ENCODE results near the gene BEST4. TPM values are rescaled to one million over a fixed set of nuclear protein-coding genes. Genes with fewer than 3 reads are reported as not detected.

The BEST4 gene
- polyA plus RNA-seq, 1 donor from 2014 or later, result not detected

DNA sequence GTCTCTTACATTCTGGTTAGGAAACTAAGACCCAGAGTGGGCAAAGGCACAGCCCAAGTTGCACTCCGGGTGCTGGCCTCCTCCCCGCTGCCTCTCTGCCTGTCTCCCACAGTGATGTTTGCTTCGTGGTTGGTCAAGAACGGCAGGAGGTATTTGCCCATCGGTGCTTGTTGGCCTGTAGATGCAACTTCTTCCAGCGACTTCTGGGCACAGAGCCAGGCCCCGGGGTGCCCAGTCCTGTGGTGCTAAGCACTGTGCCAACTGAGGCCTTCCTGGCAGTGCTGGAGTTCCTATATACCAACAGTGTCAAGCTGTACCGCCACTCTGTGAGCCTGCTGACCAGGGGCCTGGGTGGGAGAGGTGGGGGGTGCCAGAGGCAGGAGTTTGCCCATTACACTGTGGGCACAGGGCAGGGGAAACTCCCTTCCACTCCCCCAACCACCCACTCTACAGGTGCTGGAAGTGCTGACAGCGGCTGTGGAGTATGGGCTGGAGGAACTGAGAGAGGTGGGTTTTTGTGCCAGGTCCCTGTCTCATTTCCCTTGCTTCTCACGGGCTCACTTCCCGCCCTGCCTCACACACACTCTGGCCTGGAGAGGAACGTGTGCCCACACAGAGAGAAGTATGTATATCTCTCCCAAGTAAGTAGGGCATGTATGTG lies 22.3 kb upstream of the BEST4 start:
- H3K9me3 ChIP-seq (ENCODE audit: low read length), result no peaks in the 10 kb centered on the region
- H3K4me3 ChIP-seq (ENCODE audit: low read length), result no peak overlapping the region
- no peaks in the 10 kb centered on the region for H3F3A ChIP-seq (ENCODE audit: insufficient read depth, low read length, poor library complexity, severe bottlenecking)
- H3K9me2 ChIP-seq (ENCODE audit: insufficient read depth, low read length), result no peaks in the 10 kb centered on the region
- H3K9ac ChIP-seq (ENCODE audit: low read length), result no peak overlapping the region
- H3K79me2 ChIP-seq (replicated peaks; ENCODE audit: insufficient read depth, low read length), result no peaks in the 10 kb centered on the region
- H3K4me2 ChIP-seq (ENCODE audit: low read length), result no peak overlapping the region
- TF ChIP-seq POLR2AphosphoS5 (IDR thresholded peaks at IDR 0.05) (no peak), TAF1 (IDR thresholded peaks at IDR 0.05; ENCODE audit: low read depth) (no peak), MXI1 (conservative IDR thresholded peaks at IDR 0.05; ENCODE audit: poor library complexity, severe bottlenecking) (no peak), SMC3 (conservative IDR thresholded peaks at IDR 0.05; ENCODE audit: poor library complexity) (no peak), RAD21 (conservative IDR thresholded peaks at IDR 0.05) (no peak), EP300 (conservative IDR thresholded peaks at IDR 0.05; ENCODE audit: poor library complexity, severe bottlenecking) (no peak), EZH2 (IDR thresholded peaks at IDR 0.05; ENCODE audit: borderline replicate concordance, insufficient read depth, low read length, poor library complexity, severe bottlenecking) (no peak)
- TF ChIP-seq, protein P1, sequence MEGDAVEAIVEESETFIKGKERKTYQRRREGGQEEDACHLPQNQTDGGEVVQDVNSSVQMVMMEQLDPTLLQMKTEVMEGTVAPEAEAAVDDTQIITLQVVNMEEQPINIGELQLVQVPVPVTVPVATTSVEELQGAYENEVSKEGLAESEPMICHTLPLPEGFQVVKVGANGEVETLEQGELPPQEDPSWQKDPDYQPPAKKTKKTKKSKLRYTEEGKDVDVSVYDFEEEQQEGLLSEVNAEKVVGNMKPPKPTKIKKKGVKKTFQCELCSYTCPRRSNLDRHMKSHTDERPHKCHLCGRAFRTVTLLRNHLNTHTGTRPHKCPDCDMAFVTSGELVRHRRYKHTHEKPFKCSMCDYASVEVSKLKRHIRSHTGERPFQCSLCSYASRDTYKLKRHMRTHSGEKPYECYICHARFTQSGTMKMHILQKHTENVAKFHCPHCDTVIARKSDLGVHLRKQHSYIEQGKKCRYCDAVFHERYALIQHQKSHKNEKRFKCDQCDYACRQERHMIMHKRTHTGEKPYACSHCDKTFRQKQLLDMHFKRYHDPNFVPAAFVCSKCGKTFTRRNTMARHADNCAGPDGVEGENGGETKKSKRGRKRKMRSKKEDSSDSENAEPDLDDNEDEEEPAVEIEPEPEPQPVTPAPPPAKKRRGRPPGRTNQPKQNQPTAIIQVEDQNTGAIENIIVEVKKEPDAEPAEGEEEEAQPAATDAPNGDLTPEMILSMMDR (IDR thresholded peaks at IDR 0.05; ENCODE audit: poor library complexity, severe bottlenecking), result no peak
- TF ChIP-seq, protein P2, sequence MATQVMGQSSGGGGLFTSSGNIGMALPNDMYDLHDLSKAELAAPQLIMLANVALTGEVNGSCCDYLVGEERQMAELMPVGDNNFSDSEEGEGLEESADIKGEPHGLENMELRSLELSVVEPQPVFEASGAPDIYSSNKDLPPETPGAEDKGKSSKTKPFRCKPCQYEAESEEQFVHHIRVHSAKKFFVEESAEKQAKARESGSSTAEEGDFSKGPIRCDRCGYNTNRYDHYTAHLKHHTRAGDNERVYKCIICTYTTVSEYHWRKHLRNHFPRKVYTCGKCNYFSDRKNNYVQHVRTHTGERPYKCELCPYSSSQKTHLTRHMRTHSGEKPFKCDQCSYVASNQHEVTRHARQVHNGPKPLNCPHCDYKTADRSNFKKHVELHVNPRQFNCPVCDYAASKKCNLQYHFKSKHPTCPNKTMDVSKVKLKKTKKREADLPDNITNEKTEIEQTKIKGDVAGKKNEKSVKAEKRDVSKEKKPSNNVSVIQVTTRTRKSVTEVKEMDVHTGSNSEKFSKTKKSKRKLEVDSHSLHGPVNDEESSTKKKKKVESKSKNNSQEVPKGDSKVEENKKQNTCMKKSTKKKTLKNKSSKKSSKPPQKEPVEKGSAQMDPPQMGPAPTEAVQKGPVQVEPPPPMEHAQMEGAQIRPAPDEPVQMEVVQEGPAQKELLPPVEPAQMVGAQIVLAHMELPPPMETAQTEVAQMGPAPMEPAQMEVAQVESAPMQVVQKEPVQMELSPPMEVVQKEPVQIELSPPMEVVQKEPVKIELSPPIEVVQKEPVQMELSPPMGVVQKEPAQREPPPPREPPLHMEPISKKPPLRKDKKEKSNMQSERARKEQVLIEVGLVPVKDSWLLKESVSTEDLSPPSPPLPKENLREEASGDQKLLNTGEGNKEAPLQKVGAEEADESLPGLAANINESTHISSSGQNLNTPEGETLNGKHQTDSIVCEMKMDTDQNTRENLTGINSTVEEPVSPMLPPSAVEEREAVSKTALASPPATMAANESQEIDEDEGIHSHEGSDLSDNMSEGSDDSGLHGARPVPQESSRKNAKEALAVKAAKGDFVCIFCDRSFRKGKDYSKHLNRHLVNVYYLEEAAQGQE (IDR thresholded peaks at IDR 0.05; ENCODE audit: borderline replicate concordance), result no peak
- H3K36me3 ChIP-seq (ENCODE audit: insufficient read depth, low read length), result no peaks in the 10 kb centered on the region
- H2AFZ ChIP-seq (ENCODE audit: low read depth, low read length), result no peak overlapping the region
- no peaks in the 10 kb centered on the region for H4K20me1 ChIP-seq (ENCODE audit: insufficient read depth)
- H3K27ac ChIP-seq (ENCODE audit: low read length), result no peak overlapping the region
- no peaks in the 10 kb centered on the region for H3K27me3 ChIP-seq (ENCODE audit: insufficient read depth, low read depth, low read length)

DNA sequence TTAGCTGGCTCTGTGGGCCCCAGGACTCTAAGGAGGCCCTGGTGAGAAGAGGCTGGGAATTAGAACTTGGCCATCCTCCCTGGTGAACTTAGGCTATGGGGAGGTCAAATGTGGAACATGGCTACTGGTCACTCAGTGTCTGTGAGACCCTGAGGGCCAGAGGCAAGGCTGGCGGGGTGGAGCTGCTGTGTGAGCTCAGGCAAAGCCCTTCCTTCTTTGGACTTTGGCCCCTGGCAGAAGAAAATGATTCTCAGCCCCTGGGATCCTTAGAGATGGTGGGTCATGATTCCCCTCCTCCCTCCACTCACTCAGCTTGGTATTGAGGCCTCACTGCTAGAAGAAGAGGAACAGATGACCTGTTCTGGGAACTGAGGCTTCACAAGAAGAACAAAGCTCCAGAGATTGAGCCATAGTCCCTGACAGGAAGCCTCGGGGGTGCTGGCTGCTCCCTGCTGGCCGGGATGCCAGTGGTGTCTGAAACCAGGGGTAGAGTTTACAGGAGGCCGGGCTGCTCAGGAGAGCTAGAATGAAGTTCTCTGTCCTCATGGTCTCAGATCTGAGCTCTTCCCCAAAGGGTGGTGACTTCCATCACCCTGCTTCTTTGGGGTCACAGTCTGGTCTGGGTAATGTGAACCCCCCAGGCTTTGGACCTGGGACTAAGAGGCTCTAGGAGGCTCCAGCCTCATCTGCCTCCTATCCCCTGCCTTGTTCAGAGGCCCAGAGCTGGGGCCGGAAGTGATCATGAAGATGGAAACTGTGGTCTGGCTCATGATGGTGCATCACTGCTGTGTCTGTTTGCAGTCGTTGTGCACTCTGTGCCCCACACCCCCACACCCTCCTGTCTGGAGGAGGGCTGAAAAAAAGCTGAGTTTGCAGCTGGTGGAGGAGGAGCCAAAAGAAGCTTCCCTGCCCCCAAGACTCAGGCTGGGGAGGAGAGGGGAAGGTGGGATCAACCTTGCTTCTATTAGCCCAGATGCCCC lies 21.3 kb upstream of the BEST4 start:
- H3K27ac ChIP-seq (ENCODE audit: low read length), result no peak overlapping the region
- H4K20me1 ChIP-seq (ENCODE audit: insufficient read depth), result no peaks in the 10 kb centered on the region
- no peaks in the 10 kb centered on the region for H3K9me3 ChIP-seq (ENCODE audit: low read length)
- H3K36me3 ChIP-seq (ENCODE audit: insufficient read depth, low read length), result no peaks in the 10 kb centered on the region
- H3K27me3 ChIP-seq (ENCODE audit: insufficient read depth, low read depth, low read length), result no peaks in the 10 kb centered on the region
- no peaks in the 10 kb centered on the region for H3K79me2 ChIP-seq (replicated peaks; ENCODE audit: insufficient read depth, low read length)
- H3K4me2 ChIP-seq (ENCODE audit: low read length), result no peak overlapping the region
- no peaks in the 10 kb centered on the region for H3F3A ChIP-seq (ENCODE audit: insufficient read depth, low read length, poor library complexity, severe bottlenecking)
- no peak overlapping the region for H3K4me3 ChIP-seq (ENCODE audit: low read length)
- H3K9ac ChIP-seq (ENCODE audit: low read length), result no peak overlapping the region
- no peak overlapping the region for H2AFZ ChIP-seq (ENCODE audit: low read depth, low read length)
- TF ChIP-seq MXI1 (conservative IDR thresholded peaks at IDR 0.05; ENCODE audit: poor library complexity, severe bottlenecking), result no peak
- TF ChIP-seq TAF1 (IDR thresholded peaks at IDR 0.05; ENCODE audit: low read depth), result no peak
- TF ChIP-seq EZH2 (IDR thresholded peaks at IDR 0.05; ENCODE audit: borderline replicate concordance, insufficient read depth, low read length, poor library complexity, severe bottlenecking), result no peak
- no peak for TF ChIP-seq RAD21 (conservative IDR thresholded peaks at IDR 0.05)
- TF ChIP-seq, protein P2 (IDR thresholded peaks at IDR 0.05; ENCODE audit: borderline replicate concordance), result no peak
- no peak for TF ChIP-seq SMC3 (conservative IDR thresholded peaks at IDR 0.05; ENCODE audit: poor library complexity)
- TF ChIP-seq, protein P1 (IDR thresholded peaks at IDR 0.05; ENCODE audit: poor library complexity, severe bottlenecking), result no peak
- TF ChIP-seq EP300 (conservative IDR thresholded peaks at IDR 0.05; ENCODE audit: poor library complexity, severe bottlenecking), result no peak
- no peak for TF ChIP-seq POLR2AphosphoS5 (IDR thresholded peaks at IDR 0.05)
- no peaks in the 10 kb centered on the region for H3K9me2 ChIP-seq (ENCODE audit: insufficient read depth, low read length)

Data from neural cell (in vitro differentiated cells).